Panc1 (cell line): ENCODE results near the gene EIF4E3. TPM values are rescaled to one million over a fixed set of nuclear protein-coding genes. Genes with fewer than 3 reads are reported as not detected.

Experiments used
- ATAC-seq: fragments of 200-7000 bp; cut with Tn5 transposase; 2 replicates; pipeline ENCODE4 v1.9.1; 2020; ENCODE audit warnings: mild to moderate bottlenecking, moderate library complexity
- BruUV-seq: library from RNA; stranded (reverse); fragments of 400-500 nt; replicated peaks from 2 replicates; lab custom pipeline; 2021; lab: Mats Ljungman, UMichigan
- CTCF ChIA-PET: fragments of 300-600 bp; sonication (Branson Sonifier 250); formaldehyde crosslinking; loops from one replicate; lab custom pipeline; 2022; ENCODE audit warnings: antibody characterized with exemption; lab: Charles Lee
- POLR2A ChIA-PET: fragments of 300-600 bp; sonication (Branson Sonifier 250); formaldehyde crosslinking; loops from one replicate; lab custom pipeline; 2022; ENCODE audit warnings: antibody characterized with exemption; lab: Charles Lee
- DNase-seq: peaks from one replicate; pipeline ENCODE4 v3.0.0-alpha.2; 2010; ENCODE audit warnings: low read depth, low spot score
- H3K27ac ChIP-seq: 2 replicates; pipeline ENCODE4 v1.5.1; 2011; ENCODE audit warnings: mild to moderate bottlenecking, low read length, inconsistent platforms
- H3K27me3 ChIP-seq: fragments of 200-500 bp; sonication (Bioruptor generic); 2 replicates; pipeline ENCODE4 v1.6.0; 2014; ENCODE audit warnings: low read length, inconsistent platforms; ENCODE audit not compliant: control insufficient read depth, insufficient read depth
- H3K36me3 ChIP-seq: fragments of 200-500 bp; sonication (Bioruptor generic); 2 replicates; pipeline ENCODE4 v1.5.1; 2014; ENCODE audit warnings: inconsistent platforms, mild to moderate bottlenecking, low read length, moderate library complexity; ENCODE audit not compliant: control insufficient read depth, insufficient read depth
- H3K4me1 ChIP-seq: 2 replicates; pipeline ENCODE4 v1.5.1; 2011; ENCODE audit warnings: inconsistent platforms, mild to moderate bottlenecking, low read length, moderate library complexity; ENCODE audit not compliant: control insufficient read depth, insufficient read depth
- H3K4me3 ChIP-seq, 2 experiments: 2 replicates each; pipeline ENCODE4 v1.5.1; 2011 to 2012; ENCODE audit warnings: low read depth in 2 of 2, low read length in 2 of 2, mild to moderate bottlenecking in 2 of 2, inconsistent platforms in 1 of 2, moderate library complexity in 1 of 2
- H3K9me3 ChIP-seq: fragments of 200-500 bp; sonication (Bioruptor generic); 2 replicates; pipeline ENCODE4 v1.5.1; 2014; ENCODE audit warnings: low read depth, mild to moderate bottlenecking, inconsistent platforms, low read length, moderate library complexity; ENCODE audit not compliant: control insufficient read depth, insufficient read depth
- POLR2AphosphoS5 ChIP-seq: IDR thresholded peaks from 2 replicates; pipeline ENCODE4 v1.6.1; 2012; ENCODE audit warnings: mild to moderate bottlenecking, low read depth, low read length, moderate library complexity
- SIN3A ChIP-seq: IDR thresholded peaks from 2 replicates; pipeline ENCODE4 v1.6.1; 2012; ENCODE audit warnings: low read depth, mild to moderate bottlenecking, low read length, moderate library complexity, borderline replicate concordance; ENCODE audit not compliant: insufficient read depth
- TCF7L2 ChIP-seq: IDR thresholded peaks from 2 replicates; pipeline ENCODE4 v1.6.1; 2011; ENCODE audit warnings: mild to moderate bottlenecking, low read depth, low read length, inconsistent platforms
- in situ Hi-C: cut with HindIII; loops from 2 replicates; pipeline ENCODE4 v1.10.0; 2016; ENCODE audit warnings: low sequenced_read_pairs, low pct_unique_long_range_greater_than_20kb
- intact Hi-C: fragments of 100-400 bp; cut with micrococcal nuclease; formaldehyde crosslinking; loops from one replicate; pipeline ENCODE4 v1.10.0; 2022; ENCODE audit not compliant: unreplicated experiment
- total RNA-seq: library from RNA; stranded (reverse); gene quantifications from one replicate; pipeline ENCODE4 v1.2.1, GENCODE V29; 2021; ENCODE audit not compliant: unreplicated experiment
- TF ChIP-seq, protein P1 (sequence below), 2 experiments: IDR thresholded peaks; 2 replicates each; pipeline ENCODE4 v1.6.1; 2011 to 2012; ENCODE audit warnings: low read depth in 2 of 2, control low read depth in 1 of 2, low read length in 1 of 2, mild to moderate bottlenecking in 1 of 2, moderate library complexity in 1 of 2; ENCODE audit not compliant: insufficient read depth in 1 of 2
- TF ChIP-seq, protein P2 (sequence below): fragments of 450-650 bp; IDR thresholded peaks from 2 replicates; pipeline ENCODE4 v1.5.1; 2017; ENCODE audit warnings: mild to moderate bottlenecking

Gene EIF4E3
- total RNA-seq, 1 experiment from 2014 or later, result 0.39 TPM

- in situ Hi-C loops, result no loop called here
These were observed 30.2 kb downstream of the EIF4E3 start for GRCh38 chr3:71695000-71695482.

DNA sequence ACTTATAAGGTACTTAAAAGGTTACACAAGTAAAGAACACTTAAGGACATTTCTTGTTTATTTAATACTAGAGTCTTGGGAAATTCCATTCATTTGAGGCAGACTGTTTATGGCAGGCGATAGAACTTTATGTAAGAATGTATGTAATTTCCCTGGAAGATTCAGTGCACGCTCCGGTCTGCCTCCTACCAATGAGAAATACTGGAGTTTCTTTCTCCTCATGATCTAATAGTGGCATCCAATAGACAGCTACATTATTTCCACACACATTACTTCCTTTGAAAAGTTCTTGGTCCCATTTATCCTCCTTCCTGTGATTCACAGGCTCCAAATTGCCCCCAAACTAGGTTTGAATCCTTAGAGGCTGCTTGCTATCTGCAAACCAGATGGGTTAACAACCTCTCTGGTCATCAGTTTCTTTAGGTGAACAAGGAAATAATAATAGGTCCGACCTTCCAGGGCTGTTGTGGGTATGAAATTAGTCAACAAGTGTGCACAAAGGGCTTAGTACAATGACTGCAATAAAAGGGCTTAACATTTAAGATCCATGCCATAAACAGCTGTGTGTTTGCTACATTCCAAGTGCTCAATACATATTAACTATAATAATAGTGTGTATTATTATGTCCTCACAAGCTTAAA, 30.7 kb downstream of the EIF4E3 start:
- CTCF ChIA-PET, result no interaction called here
- TF ChIP-seq, protein P1, sequence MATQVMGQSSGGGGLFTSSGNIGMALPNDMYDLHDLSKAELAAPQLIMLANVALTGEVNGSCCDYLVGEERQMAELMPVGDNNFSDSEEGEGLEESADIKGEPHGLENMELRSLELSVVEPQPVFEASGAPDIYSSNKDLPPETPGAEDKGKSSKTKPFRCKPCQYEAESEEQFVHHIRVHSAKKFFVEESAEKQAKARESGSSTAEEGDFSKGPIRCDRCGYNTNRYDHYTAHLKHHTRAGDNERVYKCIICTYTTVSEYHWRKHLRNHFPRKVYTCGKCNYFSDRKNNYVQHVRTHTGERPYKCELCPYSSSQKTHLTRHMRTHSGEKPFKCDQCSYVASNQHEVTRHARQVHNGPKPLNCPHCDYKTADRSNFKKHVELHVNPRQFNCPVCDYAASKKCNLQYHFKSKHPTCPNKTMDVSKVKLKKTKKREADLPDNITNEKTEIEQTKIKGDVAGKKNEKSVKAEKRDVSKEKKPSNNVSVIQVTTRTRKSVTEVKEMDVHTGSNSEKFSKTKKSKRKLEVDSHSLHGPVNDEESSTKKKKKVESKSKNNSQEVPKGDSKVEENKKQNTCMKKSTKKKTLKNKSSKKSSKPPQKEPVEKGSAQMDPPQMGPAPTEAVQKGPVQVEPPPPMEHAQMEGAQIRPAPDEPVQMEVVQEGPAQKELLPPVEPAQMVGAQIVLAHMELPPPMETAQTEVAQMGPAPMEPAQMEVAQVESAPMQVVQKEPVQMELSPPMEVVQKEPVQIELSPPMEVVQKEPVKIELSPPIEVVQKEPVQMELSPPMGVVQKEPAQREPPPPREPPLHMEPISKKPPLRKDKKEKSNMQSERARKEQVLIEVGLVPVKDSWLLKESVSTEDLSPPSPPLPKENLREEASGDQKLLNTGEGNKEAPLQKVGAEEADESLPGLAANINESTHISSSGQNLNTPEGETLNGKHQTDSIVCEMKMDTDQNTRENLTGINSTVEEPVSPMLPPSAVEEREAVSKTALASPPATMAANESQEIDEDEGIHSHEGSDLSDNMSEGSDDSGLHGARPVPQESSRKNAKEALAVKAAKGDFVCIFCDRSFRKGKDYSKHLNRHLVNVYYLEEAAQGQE (IDR thresholded peaks at IDR 0.05; ENCODE audit: insufficient read depth in 1 of 2, low read depth in 2 of 2, low read length in 1 of 2), result no peak
- no peak for TF ChIP-seq TCF7L2
- no peak for TF ChIP-seq SIN3A
- no peak overlapping the region for H3K27ac ChIP-seq
- BruUV-seq, result no TSS peak
- POLR2A ChIA-PET, result no interaction called here
- ATAC-seq, result no peak
- H3K36me3 ChIP-seq, result no peaks in the 10 kb centered on the region
- intact Hi-C loops, result no loop called here
- no peaks in the 10 kb centered on the region for H3K4me1 ChIP-seq
- H3K27me3 ChIP-seq, result no peaks in the 10 kb centered on the region
- in situ Hi-C loops, result no loop called here
- H3K4me3 ChIP-seq, result no peak overlapping the region
- DNase-seq, result no peak
- H3K9me3 ChIP-seq, result no peaks in the 10 kb centered on the region

More at GRCh38 chr3:71695000-71695482, 30.2 kb downstream of the EIF4E3 start:
- no peak for DNase-seq
- H3K4me3 ChIP-seq, result no peak overlapping the region
- BruUV-seq, result no TSS peak
- ChIA-PET POLR2A (no interaction called here), CTCF (no interaction called here)
- no peaks in the 10 kb centered on the region for H3K27me3 ChIP-seq
- intact Hi-C loops, result no loop called here
- H3K9me3 ChIP-seq, result no peaks in the 10 kb centered on the region
- H3K36me3 ChIP-seq, result no peaks in the 10 kb centered on the region
- no peak for ATAC-seq
- no peaks in the 10 kb centered on the region for H3K4me1 ChIP-seq
- no peak overlapping the region for H3K27ac ChIP-seq
- TF ChIP-seq, protein P1 (IDR thresholded peaks at IDR 0.05; ENCODE audit: insufficient read depth in 1 of 2, low read depth in 2 of 2, low read length in 1 of 2), result no peak
- TF ChIP-seq TCF7L2 (no peak), SIN3A (no peak), POLR2AphosphoS5 (no peak)
- TF ChIP-seq, protein P2, sequence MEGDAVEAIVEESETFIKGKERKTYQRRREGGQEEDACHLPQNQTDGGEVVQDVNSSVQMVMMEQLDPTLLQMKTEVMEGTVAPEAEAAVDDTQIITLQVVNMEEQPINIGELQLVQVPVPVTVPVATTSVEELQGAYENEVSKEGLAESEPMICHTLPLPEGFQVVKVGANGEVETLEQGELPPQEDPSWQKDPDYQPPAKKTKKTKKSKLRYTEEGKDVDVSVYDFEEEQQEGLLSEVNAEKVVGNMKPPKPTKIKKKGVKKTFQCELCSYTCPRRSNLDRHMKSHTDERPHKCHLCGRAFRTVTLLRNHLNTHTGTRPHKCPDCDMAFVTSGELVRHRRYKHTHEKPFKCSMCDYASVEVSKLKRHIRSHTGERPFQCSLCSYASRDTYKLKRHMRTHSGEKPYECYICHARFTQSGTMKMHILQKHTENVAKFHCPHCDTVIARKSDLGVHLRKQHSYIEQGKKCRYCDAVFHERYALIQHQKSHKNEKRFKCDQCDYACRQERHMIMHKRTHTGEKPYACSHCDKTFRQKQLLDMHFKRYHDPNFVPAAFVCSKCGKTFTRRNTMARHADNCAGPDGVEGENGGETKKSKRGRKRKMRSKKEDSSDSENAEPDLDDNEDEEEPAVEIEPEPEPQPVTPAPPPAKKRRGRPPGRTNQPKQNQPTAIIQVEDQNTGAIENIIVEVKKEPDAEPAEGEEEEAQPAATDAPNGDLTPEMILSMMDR, result no peak
